Breast epithelium (tissue), 3 donors: ENCODE measurements around the gene MED8.

ENCODE experiments used
- CTCF ChIP-seq, 3 donors: fragments of 450-650 bp; IDR thresholded peaks; one replicate each; pipeline ENCODE4 v1.5.1; 2016 to 2017; ENCODE audit warnings: antibody characterized with exemption in 3 of 3, mild to moderate bottlenecking in 3 of 3, moderate library complexity in 3 of 3
- POLR2A ChIP-seq: fragments of 450-650 bp; IDR thresholded peaks from one replicate; pipeline ENCODE4 v1.6.1; 2016; ENCODE audit warnings: antibody characterized with exemption, mild to moderate bottlenecking, moderate library complexity
- POLR2AphosphoS5 ChIP-seq, 3 donors: sonication (generic); formaldehyde crosslinking; IDR thresholded peaks; one replicate each; pipeline ENCODE4 v1.6.1; 2017; ENCODE audit warnings: antibody characterized with exemption in 3 of 3

GRCh38 chr1:43395523-43395922, 5.9 kb upstream of the MED8 start:
- TF ChIP-seq CTCF (IDR thresholded peaks at IDR 0.05), result no peak
- no peak for TF ChIP-seq POLR2A
- TF ChIP-seq POLR2AphosphoS5 (IDR thresholded peaks at IDR 0.05), result no peak
